H9 (cell line): ENCODE data around the gene RELA. TPM values are rescaled to one million over a fixed set of nuclear protein-coding genes. Genes with fewer than 3 reads are reported as not detected.

Source experiments
- DNase-seq: peaks from one replicate; pipeline ENCODE4 v3.0.0-alpha.2; 2017
- H2AFZ ChIP-seq: one replicate; pipeline ENCODE4 v1.6.1; 2013; ENCODE audit warnings: mild to moderate bottlenecking, low read length, control low read depth, moderate library complexity
- H2AK5ac ChIP-seq: 2 replicates; pipeline ENCODE4 v1.6.1; 2013; ENCODE audit warnings: low read length, control low read depth, mixed read lengths; ENCODE audit not compliant: insufficient read length
- H2BK120ac ChIP-seq: one replicate; pipeline ENCODE4 v1.6.1; 2013; ENCODE audit warnings: low read depth, mild to moderate bottlenecking, low read length, control low read depth, inconsistent platforms; ENCODE audit not compliant: poor library complexity, severe bottlenecking
- H2BK12ac ChIP-seq: 2 replicates; pipeline ENCODE4 v1.6.1; 2013; ENCODE audit warnings: low read length, control low read depth, mixed read lengths, low read depth; ENCODE audit not compliant: insufficient read length
- H2BK15ac ChIP-seq: 2 replicates; pipeline ENCODE4 v1.6.1; 2013; ENCODE audit warnings: low read depth, low read length, control low read depth
- H2BK20ac ChIP-seq: one replicate; pipeline ENCODE4 v1.6.1; 2013; ENCODE audit warnings: low read depth, mild to moderate bottlenecking, low read length, control low read depth, inconsistent platforms; ENCODE audit not compliant: poor library complexity, severe bottlenecking
- H2BK5ac ChIP-seq: 2 replicates; pipeline ENCODE4 v1.6.1; 2013; ENCODE audit warnings: low read length, control low read depth, mixed read lengths; ENCODE audit not compliant: insufficient read length
- H3K14ac ChIP-seq: 2 replicates; pipeline ENCODE4 v1.6.1; 2013; ENCODE audit warnings: low read length, control low read depth; ENCODE audit not compliant: insufficient read depth
- H3K18ac ChIP-seq: 2 replicates; pipeline ENCODE4 v1.6.1; 2013; ENCODE audit warnings: low read depth, mild to moderate bottlenecking, mixed read lengths, low read length, control low read depth; ENCODE audit not compliant: insufficient read length
- H3K23ac ChIP-seq: 2 replicates; pipeline ENCODE4 v1.6.1; 2013; ENCODE audit warnings: low read length, control low read depth, mixed read lengths, low read depth; ENCODE audit not compliant: insufficient read length
- H3K23me2 ChIP-seq: 2 replicates; pipeline ENCODE4 v1.6.1; 2013; ENCODE audit warnings: low read depth, mild to moderate bottlenecking, mixed read lengths, low read length, control low read depth; ENCODE audit not compliant: insufficient read length, poor library complexity, severe bottlenecking
- H3K27ac ChIP-seq: 2 replicates; pipeline ENCODE4 v1.5.1; 2013; ENCODE audit warnings: low read length, control low read depth, mixed read lengths, low read depth; ENCODE audit not compliant: insufficient read length
- H3K27me3 ChIP-seq: 2 replicates; pipeline ENCODE4 v1.6.1; 2013; ENCODE audit warnings: low read length, control low read depth, inconsistent platforms; ENCODE audit not compliant: insufficient read depth
- H3K4ac ChIP-seq: 2 replicates; pipeline ENCODE4 v1.6.1; 2013; ENCODE audit warnings: low read depth, mild to moderate bottlenecking, control low read depth, inconsistent platforms, low read length, moderate library complexity
- H3K4me1 ChIP-seq: 2 replicates; pipeline ENCODE4 v1.6.1; 2013; ENCODE audit warnings: low read length, control low read depth, inconsistent platforms; ENCODE audit not compliant: insufficient read depth
- H3K4me2 ChIP-seq: 2 replicates; pipeline ENCODE4 v1.6.1; 2013; ENCODE audit warnings: low read length, control low read depth, mixed read lengths; ENCODE audit not compliant: insufficient read length, insufficient read depth
- H3K56ac ChIP-seq: 2 replicates; pipeline ENCODE4 v1.6.1; 2013; ENCODE audit warnings: low read depth, mild to moderate bottlenecking, mixed read lengths, low read length, control low read depth; ENCODE audit not compliant: insufficient read length
- H3K79me1 ChIP-seq: 2 replicates; pipeline ENCODE4 v1.6.1; 2013; ENCODE audit warnings: low read depth, mild to moderate bottlenecking, moderate library complexity, low read length, control low read depth, inconsistent platforms; ENCODE audit not compliant: insufficient read depth, poor library complexity, severe bottlenecking
- H3K79me2 ChIP-seq: 2 replicates; pipeline ENCODE4 v1.6.1; 2013; ENCODE audit warnings: low read length, control low read depth, inconsistent platforms; ENCODE audit not compliant: insufficient read depth
- H3K9ac ChIP-seq: 2 replicates; pipeline ENCODE4 v1.6.1; 2013; ENCODE audit warnings: low read length, control low read depth, mixed read lengths; ENCODE audit not compliant: insufficient read length; ENCODE audit errors: extremely low read depth
- H3K9me3 ChIP-seq: one replicate; pipeline ENCODE4 v1.6.1; 2013; ENCODE audit warnings: low read depth, low read length, inconsistent platforms; ENCODE audit not compliant: control insufficient read depth
- H3T11ph ChIP-seq: one replicate; pipeline ENCODE4 v1.6.1; 2013; ENCODE audit warnings: mild to moderate bottlenecking, low read length, control low read depth, inconsistent platforms
- H4K20me1 ChIP-seq: one replicate; pipeline ENCODE4 v1.6.1; 2013; ENCODE audit not compliant: control insufficient read depth, insufficient read length, insufficient read depth
- H4K5ac ChIP-seq: 2 replicates; pipeline ENCODE4 v1.6.1; 2013; ENCODE audit warnings: low read depth, mild to moderate bottlenecking, mixed read lengths, low read length, control low read depth; ENCODE audit not compliant: insufficient read length
- H4K8ac ChIP-seq: replicated peaks from 2 replicates; pipeline ENCODE4 v1.6.1; 2013; ENCODE audit warnings: low read length, control low read depth, mixed read lengths, low read depth; ENCODE audit not compliant: insufficient read length
- H4K91ac ChIP-seq: 2 replicates; pipeline ENCODE4 v1.6.1; 2013; ENCODE audit warnings: low read depth, mild to moderate bottlenecking, moderate library complexity, mixed read lengths, low read length, control low read depth; ENCODE audit not compliant: insufficient read length
- H3K27ac Mint-ChIP-seq, 3 experiments: 2 replicates in 2 of 3; 3 replicates in 1 of 3; pipeline ENCODE4 v1.8.0; 2020 to 2021; ENCODE audit warnings: mixed read lengths in 3 of 3, mild to moderate bottlenecking in 1 of 3, moderate library complexity in 1 of 3
- H3K27me3 Mint-ChIP-seq: 2 replicates; pipeline ENCODE4 v1.8.0; 2021; ENCODE audit warnings: low read depth, mild to moderate bottlenecking, moderate library complexity, mixed read lengths
- H3K36me3 Mint-ChIP-seq, 3 experiments: 2 replicates in 2 of 3; 3 replicates in 1 of 3; pipeline ENCODE4 v1.8.0; 2020 to 2021; ENCODE audit warnings: low read depth in 3 of 3, mixed read lengths in 3 of 3; ENCODE audit not compliant: insufficient read depth in 1 of 3
- H3K4me1 Mint-ChIP-seq, 2 experiments: 2 replicates each; pipeline ENCODE4 v1.8.0; 2020; ENCODE audit warnings: mixed read lengths in 2 of 2
- H3K4me3 Mint-ChIP-seq, 2 experiments: 2 replicates in 1 of 2; 3 replicates in 1 of 2; pipeline ENCODE4 v1.8.0; 2020 to 2021; ENCODE audit warnings: mild to moderate bottlenecking in 2 of 2, mixed read lengths in 2 of 2, moderate library complexity in 1 of 2
- H3K9me3 Mint-ChIP-seq, 2 experiments: 2 replicates in 1 of 2; 3 replicates in 1 of 2; pipeline ENCODE4 v1.8.0; 2020; ENCODE audit warnings: mild to moderate bottlenecking in 2 of 2, mixed read lengths in 2 of 2, moderate library complexity in 1 of 2
- CTCF ChIP-seq: fragments of 200-600 bp; sonication (generic); conservative IDR thresholded peaks from 3 replicates; pipeline ENCODE4 v1.8.0; 2021; ENCODE audit warnings: antibody characterized with exemption, mild to moderate bottlenecking
- WGBS: extraction: QIAGEN DNeasy Blood & Tissue Kit; methylation state at CpG from one replicate; pipeline ENCODE4 v1.1.7; 2013; ENCODE audit warnings: missing lambda C conversion rate, low lambda C conversion rate, mixed read lengths; ENCODE audit not compliant: insufficient read length; ENCODE audit errors: extremely low coverage; 5-methylcytosine and 5-hydroxymethylcytosine counted together
- total RNA-seq: library from RNA; stranded (reverse); gene quantifications from 2 replicates; pipeline ENCODE4 v1.2.1, GENCODE V29; 2021

The RELA gene
- total RNA-seq, 1 experiment from 2014 or later: 48.8 TPM

- no peak overlapping the region for H2BK20ac ChIP-seq
- H4K8ac ChIP-seq: no peak overlapping the region
- H3K27ac ChIP-seq: no peak overlapping the region
- H3K14ac ChIP-seq: no peak overlapping the region
- no peak overlapping the region for H3T11ph ChIP-seq
- H2BK120ac ChIP-seq: no peak overlapping the region
- no peaks in the 10 kb centered on the region for H3K79me1 ChIP-seq
- H2AFZ ChIP-seq: no peak overlapping the region
- H3K27me3 ChIP-seq: no peaks in the 10 kb centered on the region
- no peak overlapping the region for H3K27ac Mint-ChIP-seq
- H3K18ac ChIP-seq: no peak overlapping the region
- no peak for TF ChIP-seq CTCF
- no peak overlapping the region for H3K9ac ChIP-seq
- no peak overlapping the region for H3K23ac ChIP-seq
- no peaks in the 10 kb centered on the region for H3K9me3 ChIP-seq
- H3K9me3 Mint-ChIP-seq: peaks cover 10 to 17% of the 10 kb centered on the region in 2 experiments; a peak in 3 of 5 replicates
- no peaks in the 10 kb centered on the region for H3K23me2 ChIP-seq
- no peak overlapping the region for H3K56ac ChIP-seq
- no peak overlapping the region for H3K4me3 Mint-ChIP-seq
- no peak for DNase-seq
- no peak overlapping the region for H4K5ac ChIP-seq
- H3K4me2 ChIP-seq: no peak overlapping the region
- H3K4ac ChIP-seq: no peak overlapping the region
- no peak overlapping the region for H2BK5ac ChIP-seq
- no peak overlapping the region for H2BK12ac ChIP-seq
- H4K91ac ChIP-seq: no peak overlapping the region
- no peak overlapping the region for H2AK5ac ChIP-seq
- no peak overlapping the region for H2BK15ac ChIP-seq
- peaks cover 29% of the 10 kb centered on the region for H3K27me3 Mint-ChIP-seq
- no peaks in the 10 kb centered on the region for H3K79me2 ChIP-seq
- no peaks in the 10 kb centered on the region for H3K4me1 ChIP-seq
- WGBS: no CpG with 5 or more reads among the region's 1 CpG
- peaks cover 3% of the 10 kb centered on the region in 2 experiments; a peak in 2 of 4 replicates for H3K4me1 Mint-ChIP-seq
- H4K20me1 ChIP-seq: no peaks in the 10 kb centered on the region
- H3K36me3 Mint-ChIP-seq: no peaks in the 10 kb centered on the region
Measured at GRCh38 chr11:65701686-65702085, 39.0 kb upstream of the RELA start.
